Upper lobe of left lung (tissue), 4 donors: ENCODE data around the gene KRT86.

ENCODE experiments used
- EP300 ChIP-seq, 4 donors: sonication (generic); formaldehyde crosslinking; IDR thresholded peaks; one replicate each; pipeline ENCODE4 v1.5.1; 2017; ENCODE audit warnings: antibody characterized with exemption in 4 of 4, control low read depth in 2 of 4
- POLR2A ChIP-seq, 4 donors: fragments of 450-650 bp; IDR thresholded peaks; one replicate each; pipeline ENCODE4 v1.5.1; 2016 to 2017; ENCODE audit warnings: antibody characterized with exemption in 4 of 4, mild to moderate bottlenecking in 2 of 4
- POLR2AphosphoS5 ChIP-seq, 2 donors: sonication (generic); formaldehyde crosslinking; IDR thresholded peaks; one replicate each; pipeline ENCODE4 v1.5.1; 2017; ENCODE audit warnings: antibody characterized with exemption in 2 of 2
- TF ChIP-seq, protein P1 (sequence below), 6 experiments: fragments of 450-650 bp in 4 of 6; fragments of 200-600 bp in 2 of 6; sonication (generic) in 2 of 6; IDR thresholded peaks; one replicate each; pipeline ENCODE4 v1.5.1; 2016 to 2019; ENCODE audit warnings: antibody characterized with exemption in 6 of 6

DNA sequence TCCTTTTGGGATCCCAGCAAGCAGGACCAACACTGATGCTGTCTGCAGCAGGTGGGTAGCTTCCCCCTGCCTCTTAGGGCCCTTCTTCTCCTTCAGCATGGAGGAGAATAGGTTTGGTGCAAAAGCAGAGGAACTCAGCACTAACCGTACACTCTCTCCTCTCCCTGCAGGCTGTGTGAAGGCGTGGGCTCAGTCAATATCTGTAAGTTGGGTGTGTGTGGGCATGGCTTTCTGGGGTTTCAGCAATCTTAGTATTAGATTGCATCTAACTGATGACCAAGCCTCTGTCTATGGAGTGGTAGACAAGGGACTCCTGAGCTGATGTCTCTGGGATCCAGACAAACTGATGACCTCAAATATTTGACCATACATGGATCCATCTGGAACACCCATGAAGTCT, 78.5 kb downstream of the KRT86 start:
- TF ChIP-seq, protein P1, sequence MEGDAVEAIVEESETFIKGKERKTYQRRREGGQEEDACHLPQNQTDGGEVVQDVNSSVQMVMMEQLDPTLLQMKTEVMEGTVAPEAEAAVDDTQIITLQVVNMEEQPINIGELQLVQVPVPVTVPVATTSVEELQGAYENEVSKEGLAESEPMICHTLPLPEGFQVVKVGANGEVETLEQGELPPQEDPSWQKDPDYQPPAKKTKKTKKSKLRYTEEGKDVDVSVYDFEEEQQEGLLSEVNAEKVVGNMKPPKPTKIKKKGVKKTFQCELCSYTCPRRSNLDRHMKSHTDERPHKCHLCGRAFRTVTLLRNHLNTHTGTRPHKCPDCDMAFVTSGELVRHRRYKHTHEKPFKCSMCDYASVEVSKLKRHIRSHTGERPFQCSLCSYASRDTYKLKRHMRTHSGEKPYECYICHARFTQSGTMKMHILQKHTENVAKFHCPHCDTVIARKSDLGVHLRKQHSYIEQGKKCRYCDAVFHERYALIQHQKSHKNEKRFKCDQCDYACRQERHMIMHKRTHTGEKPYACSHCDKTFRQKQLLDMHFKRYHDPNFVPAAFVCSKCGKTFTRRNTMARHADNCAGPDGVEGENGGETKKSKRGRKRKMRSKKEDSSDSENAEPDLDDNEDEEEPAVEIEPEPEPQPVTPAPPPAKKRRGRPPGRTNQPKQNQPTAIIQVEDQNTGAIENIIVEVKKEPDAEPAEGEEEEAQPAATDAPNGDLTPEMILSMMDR (IDR thresholded peaks at IDR 0.05), result no peak
- TF ChIP-seq EP300 (IDR thresholded peaks at IDR 0.05) (no peak), POLR2A (IDR thresholded peaks at IDR 0.05) (no peak), POLR2AphosphoS5 (IDR thresholded peaks at IDR 0.05) (no peak)
